GM10248 (cell line): ENCODE measurements around the gene FAU.
"Not testable (repeated sequence)": the region's sequence is repeated elsewhere in the genome, so short reads cannot be mapped to it uniquely, and the experiment has no call there.

Experiments
- CTCF ChIA-PET: fragments of 300-600 bp; sonication (Branson Sonifier 250); formaldehyde crosslinking; extraction: SDS; loops from one replicate; lab custom pipeline; 2021; ENCODE audit warnings: antibody characterized with exemption; lab: Yijun Ruan, JAX
- POLR2A ChIA-PET: fragments of 350-650 bp; sonication (Branson Sonifier 250); formaldehyde crosslinking; extraction: SDS; loops from one replicate; lab custom pipeline; 2020; ENCODE audit warnings: antibody characterized with exemption; lab: Yijun Ruan, JAX
- DNase-seq: peaks from one replicate; pipeline ENCODE4 v3.0.0; 2012; ENCODE audit errors: extremely low spot score
- CTCF ChIP-seq: IDR thresholded peaks from 2 replicates; pipeline ENCODE4 v1.5.1; 2012; ENCODE audit warnings: mild to moderate bottlenecking, low read depth; ENCODE audit errors: extremely low read depth, missing control alignments, control extremely low read depth

Gene FAU

GRCh38 chr11:65119670-65119995, 2.3 kb downstream of the FAU start:
- ChIA-PET CTCF (interaction anchor here (1.3 to 7.2 kb wide), 5 partner anchors 8 to 272 kb away, joined by 3 to 73 read pairs (median 12); partner anchors contain the start of genes ARL2, SAC3D1 and TM7SF2), POLR2A (interaction anchor here (1.4 kb wide), 1 partner anchor 142 kb away, joined by 4 read pairs; the partner anchor contains the start of gene POLA2)

GRCh38 chr11:65118891-65119669, 2.9 kb downstream of the FAU start:
- ChIA-PET CTCF (interaction anchor here (0.6 to 7.2 kb wide), 14 partner anchors 8 to 279 kb away, joined by 3 to 73 read pairs (median 5); partner anchors contain the start of genes ARL2, CAPN1, SAC3D1 and TM7SF2), POLR2A (interaction anchor here (1.4 kb wide), 1 partner anchor 143 kb away, joined by 4 read pairs; the partner anchor contains the start of gene POLA2)
- not testable (repeated sequence) for DNase-seq

More at GRCh38 chr11:65119670-65119995, 2.3 kb downstream of the FAU start:
- DNase-seq, result no peak
- no peak for TF ChIP-seq CTCF

- POLR2A ChIA-PET, result interaction anchor here (0.6 to 1.4 kb wide), 5 partner anchors 104 to 401 kb away, joined by 3 to 7 read pairs (median 4); partner anchors contain the start of genes CDC42BPG and POLA2
- CTCF ChIA-PET, result interaction anchor here (0.6 to 7.2 kb wide), 15 partner anchors 10 to 278 kb away, joined by 3 to 73 read pairs (median 5); partner anchors contain the start of genes ARL2, CAPN1 and SAC3D1
Measured at GRCh38 chr11:65118097-65118837, 3.7 kb downstream of the FAU start.

GRCh38 chr11:65117206-65118096, 4.5 kb downstream of the FAU start, which contains the start of gene ZNHIT2:
ZNHIT2 (minus strand) TSS chr11:65117701; CDS start chr11:65117653, 48 bp downstream.
- DNase-seq, result peak; percentile 95
- POLR2A ChIA-PET, result interaction anchor here (0.6 to 1.3 kb wide), 10 partner anchors 14 to 734 kb away, joined by 3 to 7 read pairs (median 4); partner anchors contain the start of genes CDC42BPG, MALAT1, POLA2 and SF1
- CTCF ChIA-PET, result interaction anchor here (0.6 to 7.2 kb wide), 24 partner anchors 9 to 269 kb away, joined by 3 to 73 read pairs (median 5); partner anchors contain the start of genes ARL2, CAPN1, SAC3D1 and SYVN1
- peak; percentile 84 for TF ChIP-seq CTCF

More at GRCh38 chr11:65118097-65118837, 3.7 kb downstream of the FAU start:
- TF ChIP-seq CTCF, result no peak
- no peak for DNase-seq

GRCh38 chr11:65116370-65117205, 5.3 kb downstream of the FAU start:
- DNase-seq, result no peak
- ChIA-PET CTCF (interaction anchor here (0.6 to 7.2 kb wide), 16 partner anchors 10 to 268 kb away, joined by 3 to 73 read pairs (median 5); partner anchors contain the start of genes ARL2, CAPN1, SAC3D1 and SYVN1), POLR2A (interaction anchor here (0.6 to 1.3 kb wide), 6 partner anchors 15 to 382 kb away, joined by 3 to 7 read pairs (median 5); partner anchors contain the start of genes MALAT1, POLA2 and SF1)
- TF ChIP-seq CTCF, result no peak
